Stomach smooth muscle (tissue), 2 donors: Measurements from ENCODE around the gene SPIN3.
"Not testable (repeated sequence)": the region's sequence is repeated elsewhere in the genome, so short reads cannot be mapped to it uniquely, and the experiment has no call there.

ENCODE experiments used
- H3K27ac ChIP-seq: one replicate; pipeline ENCODE4 v1.7.0; 2013; ENCODE audit warnings: mild to moderate bottlenecking, low read length, inconsistent platforms
- H3K27me3 ChIP-seq, 2 donors: one replicate each; pipeline ENCODE4 v1.7.0; 2013; ENCODE audit warnings: low read length in 2 of 2; ENCODE audit not compliant: insufficient read depth in 2 of 2, control insufficient read depth in 1 of 2
- H3K36me3 ChIP-seq, 2 donors: one replicate each; pipeline ENCODE4 v1.7.0; 2013; ENCODE audit warnings: low read length in 2 of 2; ENCODE audit not compliant: control insufficient read depth in 2 of 2, insufficient read depth in 2 of 2
- H3K4me1 ChIP-seq: one replicate; pipeline ENCODE4 v1.7.0; 2013; ENCODE audit warnings: low read length; ENCODE audit not compliant: control insufficient read depth, insufficient read depth
- H3K4me3 ChIP-seq, 2 donors: one replicate each; pipeline ENCODE4 v1.7.0; 2013; ENCODE audit warnings: low read length in 2 of 2
- H3K9ac ChIP-seq, 2 donors: one replicate each; pipeline ENCODE4 v1.7.0; 2013; ENCODE audit warnings: low read length in 2 of 2, mild to moderate bottlenecking in 1 of 2
- H3K9me3 ChIP-seq, 2 donors: one replicate each; pipeline ENCODE4 v1.7.0; 2013; ENCODE audit warnings: low read length in 2 of 2; ENCODE audit not compliant: control insufficient read depth in 2 of 2
- donor health status: healthy.
- donor health status: Pancreatic carcinoma.

Gene SPIN3

DNA sequence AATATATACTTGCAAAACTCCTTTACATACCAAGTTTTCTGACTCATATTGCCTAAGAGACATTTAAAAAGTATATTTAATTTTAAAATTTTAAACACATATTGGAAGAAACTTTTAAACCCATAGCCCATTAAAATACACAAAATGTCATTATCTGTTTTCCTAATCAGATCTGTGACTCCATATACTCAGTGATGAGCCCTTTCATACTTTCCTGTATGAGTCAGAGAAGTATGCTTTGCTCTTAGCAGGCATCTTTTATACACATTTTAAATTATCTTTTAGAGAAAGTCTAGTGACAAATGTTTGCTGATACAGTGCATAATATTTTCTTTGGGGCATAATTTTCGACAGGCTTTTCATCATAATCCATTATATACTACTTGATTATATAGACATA lies 26.4 kb downstream of the SPIN3 start:
- no peaks in the 10 kb centered on the region for H3K27me3 ChIP-seq
- H3K9ac ChIP-seq = no peak overlapping the region
- no peaks in the 10 kb centered on the region for H3K36me3 ChIP-seq
- no peaks in the 10 kb centered on the region for H3K9me3 ChIP-seq
- H3K4me1 ChIP-seq = no peaks in the 10 kb centered on the region
- no peak overlapping the region for H3K4me3 ChIP-seq
- H3K27ac ChIP-seq = no peak overlapping the region

DNA sequence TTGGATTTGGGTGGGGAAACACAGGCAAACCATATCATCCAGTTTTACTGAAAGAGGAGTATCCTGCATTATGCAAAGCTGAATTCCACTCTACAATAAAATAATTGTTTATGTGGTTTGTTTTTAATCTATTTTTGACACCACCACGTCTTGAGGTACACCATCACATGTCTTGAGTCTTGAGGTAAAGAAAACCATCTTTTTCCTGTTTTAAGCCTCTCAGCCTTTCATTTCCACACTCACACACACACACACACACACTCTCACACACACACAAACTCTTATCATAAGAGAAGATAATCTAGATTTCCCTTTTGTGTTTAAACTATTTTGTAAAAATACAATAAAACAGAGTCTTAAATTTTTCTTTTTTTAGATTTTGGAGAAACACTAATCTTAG lies 32.0 kb downstream of the SPIN3 start:
- H3K9me3 ChIP-seq = no peaks in the 10 kb centered on the region
- no peak overlapping the region for H3K9ac ChIP-seq
- no peak overlapping the region for H3K27ac ChIP-seq
- H3K36me3 ChIP-seq = no peaks in the 10 kb centered on the region
- no peak overlapping the region for H3K4me3 ChIP-seq
- H3K27me3 ChIP-seq = no peaks in the 10 kb centered on the region
- no peaks in the 10 kb centered on the region for H3K4me1 ChIP-seq

DNA sequence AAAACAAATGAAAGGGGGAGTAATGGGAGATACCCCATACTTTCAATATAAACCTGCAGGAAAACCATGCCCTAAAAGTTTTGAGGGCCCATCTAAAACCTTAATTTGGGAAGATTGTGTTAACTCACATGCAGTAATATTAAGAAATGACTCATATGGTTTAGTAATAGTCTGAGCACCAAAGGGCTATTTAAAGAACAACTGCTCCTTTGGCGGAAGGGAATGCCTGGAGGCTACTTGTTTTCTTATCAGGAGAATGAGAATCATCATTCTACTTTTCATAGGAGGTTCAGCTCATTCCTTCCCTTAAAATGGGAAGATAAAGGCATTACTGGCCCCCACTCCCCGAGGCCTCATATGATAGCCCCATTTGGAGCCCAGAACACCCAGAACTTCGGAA lies 47.6 kb downstream of the SPIN3 start:
- Histone ChIP-seq H3K4me1 (no peaks in the 10 kb centered on the region), H3K36me3 (no peaks in the 10 kb centered on the region), H3K27me3 (no peaks in the 10 kb centered on the region)

DNA sequence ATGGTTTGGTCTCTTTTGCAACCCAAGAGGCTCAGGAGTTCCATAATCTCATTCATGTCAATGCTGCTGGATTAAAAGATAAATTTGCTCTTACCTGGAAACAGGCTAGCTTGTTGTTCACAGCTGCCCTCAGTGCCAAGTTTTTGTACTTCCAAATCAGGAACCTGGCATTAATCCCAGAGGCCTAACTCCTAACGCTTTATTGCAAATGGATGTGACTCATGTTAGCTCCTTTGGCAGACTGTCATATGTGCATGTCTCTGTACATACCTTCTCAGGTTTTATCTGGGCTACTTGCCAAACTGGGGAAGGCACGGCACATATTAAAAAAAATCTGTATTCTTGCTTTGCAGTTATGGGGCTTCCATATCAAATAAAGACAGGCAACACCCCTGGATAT lies 49.1 kb downstream of the SPIN3 start:
- not testable (repeated sequence) for H3K4me3 ChIP-seq, H3K9ac ChIP-seq, H3K27ac ChIP-seq, H3K4me1 ChIP-seq, H3K9me3 ChIP-seq, H3K27me3 ChIP-seq, H3K36me3 ChIP-seq

More for the DNA sequence above, 47.6 kb downstream of the SPIN3 start:
- Histone ChIP-seq H3K9ac (no peak overlapping the region), H3K9me3 (no peaks in the 10 kb centered on the region), H3K27ac (no peak overlapping the region), H3K4me3 (no peak overlapping the region)

DNA sequence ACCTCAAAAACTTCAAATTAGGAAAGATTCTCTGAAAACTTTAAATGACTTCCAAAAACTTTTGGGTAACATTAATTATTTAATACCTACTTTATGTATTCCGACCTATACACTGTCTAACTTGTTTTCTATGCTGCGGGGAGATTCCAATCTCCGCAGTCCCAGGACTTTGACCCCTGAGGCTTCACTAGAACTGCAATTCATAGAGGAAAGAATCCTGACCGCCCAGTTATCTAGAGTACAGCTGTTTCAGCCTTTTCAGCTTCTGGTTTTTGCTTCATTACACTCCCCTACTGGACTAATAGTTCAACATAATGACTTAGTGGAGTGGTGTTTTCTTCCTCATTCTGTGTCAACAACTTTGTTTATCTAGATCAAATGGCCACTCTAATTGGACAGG lies 50.1 kb downstream of the SPIN3 start:
- not testable (repeated sequence) for H3K9me3 ChIP-seq, H3K27ac ChIP-seq, H3K27me3 ChIP-seq, H3K36me3 ChIP-seq, H3K4me3 ChIP-seq, H3K4me1 ChIP-seq, H3K9ac ChIP-seq

DNA sequence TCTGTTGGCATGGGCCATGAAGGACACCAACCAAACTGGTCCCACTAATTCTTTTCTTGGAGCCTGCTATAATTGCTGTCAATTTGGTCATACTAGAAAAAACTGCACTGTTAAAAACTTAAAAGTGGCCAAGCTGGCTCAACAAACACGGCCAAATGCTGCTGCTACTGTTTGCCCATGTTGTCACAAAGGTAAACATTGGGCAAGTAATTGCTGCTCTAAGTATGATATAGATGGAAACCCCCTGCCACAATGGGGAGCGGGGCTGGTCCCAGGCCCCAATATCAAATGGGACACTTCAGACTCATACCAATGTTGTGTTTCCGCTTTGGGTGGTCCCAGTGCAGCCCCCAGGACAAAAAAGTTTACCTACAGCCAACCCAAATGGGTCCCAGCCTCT lies 52.1 kb downstream of the SPIN3 start:
- H3K27ac ChIP-seq = no peak overlapping the region
- H3K9me3 ChIP-seq = no peaks in the 10 kb centered on the region
- no peaks in the 10 kb centered on the region for H3K27me3 ChIP-seq
- H3K36me3 ChIP-seq = no peaks in the 10 kb centered on the region
- H3K9ac ChIP-seq = no peak overlapping the region
- no peaks in the 10 kb centered on the region for H3K4me1 ChIP-seq
- no peak overlapping the region for H3K4me3 ChIP-seq
